HG03342 (cell line): Measurements from ENCODE around the gene SHISA6.

Experiments used
- ATAC-seq: cut with Tn5 transposase; IDR thresholded peaks from one replicate; pipeline ENCODE4 v1.9.1; 2021; ENCODE audit warnings: mild to moderate bottlenecking, moderate library complexity; ENCODE audit not compliant: unreplicated experiment

The SHISA6 gene

DNA sequence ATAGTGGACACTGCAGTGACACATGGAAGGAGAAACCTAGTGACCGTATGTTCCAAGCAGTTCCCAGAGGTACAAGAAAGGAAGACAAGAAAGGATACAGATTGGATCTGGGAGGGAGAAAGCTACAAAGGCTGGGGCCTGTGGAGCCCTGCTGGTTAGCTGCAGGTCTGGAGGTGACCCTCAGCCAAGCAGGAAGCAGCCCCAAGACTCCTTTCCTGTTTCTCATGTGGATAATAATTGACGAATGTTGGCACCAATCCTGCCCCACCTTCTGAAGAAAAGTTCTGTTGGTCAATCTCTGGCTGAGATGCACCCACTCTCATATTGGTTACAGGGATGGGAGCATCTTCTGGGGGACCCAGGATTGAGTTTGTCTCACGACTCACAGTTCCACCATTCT, 99.8 kb downstream of the SHISA6 start:
- no peak for ATAC-seq

- ATAC-seq = no peak
These were observed 101.1 kb downstream of the SHISA6 start for GRCh38 chr17:11342138-11342537.

GRCh38 chr17:11349106-11349505, 108.1 kb downstream of the SHISA6 start:
- ATAC-seq = no peak

DNA sequence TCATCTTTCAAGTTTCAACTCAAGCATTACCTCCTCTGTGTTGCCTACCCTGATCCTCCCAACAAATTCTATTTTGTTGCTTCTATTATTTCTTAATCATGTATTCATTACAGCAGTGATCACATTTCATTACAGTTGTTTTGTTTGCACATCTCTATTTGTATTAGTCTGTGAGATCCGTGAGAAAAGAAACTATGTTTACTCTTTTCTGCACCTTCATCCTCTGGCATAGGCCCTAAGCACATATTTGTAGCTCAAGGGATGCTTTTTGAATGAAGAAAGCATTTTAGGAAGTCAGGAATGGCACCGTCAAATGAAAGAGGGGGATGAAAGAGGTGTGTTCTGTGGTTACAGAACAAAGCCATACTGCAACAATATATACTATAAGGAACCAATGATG, 110.5 kb downstream of the SHISA6 start:
- no peak for ATAC-seq

DNA sequence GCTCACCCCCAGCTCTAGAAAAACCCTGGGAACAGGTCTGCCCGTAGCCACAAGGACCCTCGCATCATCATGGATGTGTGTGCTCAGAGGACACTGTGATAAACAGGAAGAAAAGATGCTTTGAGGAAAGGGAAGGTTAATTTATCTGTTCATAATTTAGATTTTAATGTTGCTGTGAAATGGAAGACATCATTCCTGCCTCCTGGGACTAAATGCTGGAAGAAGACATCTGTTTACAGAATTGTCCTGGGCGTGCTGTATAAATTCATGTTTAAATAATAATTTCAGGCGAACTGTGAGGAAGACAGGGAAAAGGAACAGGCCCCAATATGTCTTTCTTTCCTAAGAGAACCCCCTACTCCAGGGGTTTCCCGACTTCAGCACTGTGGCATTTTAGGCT, 112.6 kb downstream of the SHISA6 start:
- no peak for ATAC-seq

DNA sequence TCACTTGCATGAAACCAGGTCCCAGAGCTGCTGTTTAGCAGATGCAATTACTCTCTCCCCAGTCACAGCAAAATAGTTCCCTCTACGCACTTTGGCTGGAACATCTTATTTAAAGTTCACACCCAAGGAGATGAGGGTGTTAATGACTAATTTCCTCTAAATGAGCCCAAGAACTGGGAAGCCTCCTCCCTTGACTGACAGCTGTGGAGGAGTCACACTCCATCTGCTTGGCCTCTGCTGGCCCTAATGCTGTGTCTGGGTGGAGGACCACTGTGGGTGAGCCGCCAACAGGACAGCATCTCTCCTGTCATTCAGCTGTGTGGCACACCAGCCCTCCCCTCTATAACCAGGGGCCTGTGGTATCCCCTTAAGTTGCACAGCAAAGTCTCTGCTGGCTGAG, 115.4 kb downstream of the SHISA6 start:
- no peak for ATAC-seq

DNA sequence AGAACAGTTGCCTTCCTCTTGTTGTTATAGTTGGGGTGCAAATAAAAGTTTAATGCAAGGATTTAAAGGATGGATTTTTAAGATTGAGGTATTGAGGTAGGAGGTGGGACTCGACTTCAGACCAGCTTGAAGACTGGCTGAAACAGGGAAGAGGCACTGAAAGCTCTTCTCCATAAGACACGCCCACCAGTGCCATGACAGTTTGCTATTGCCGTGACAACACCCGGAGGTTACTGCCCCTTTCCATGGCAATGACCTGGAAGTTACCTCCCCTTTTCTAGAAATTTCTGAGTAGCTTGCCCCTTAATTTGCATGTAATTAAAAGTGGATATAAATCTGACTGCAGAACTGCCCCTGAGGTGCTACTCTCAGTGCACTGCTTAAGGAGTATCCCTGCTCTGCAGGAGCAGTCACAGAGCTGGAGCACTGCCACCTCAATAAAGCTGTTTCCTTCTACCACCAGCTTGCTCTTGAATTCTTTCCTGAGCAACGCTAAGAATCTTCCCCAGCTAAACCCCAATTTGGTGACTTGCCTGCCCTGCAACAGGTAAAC, 122.6 kb downstream of the SHISA6 start:
- ATAC-seq = no peak

- no peak for ATAC-seq
These were observed 125.3 kb downstream of the SHISA6 start for GRCh38 chr17:11366272-11366850.

DNA sequence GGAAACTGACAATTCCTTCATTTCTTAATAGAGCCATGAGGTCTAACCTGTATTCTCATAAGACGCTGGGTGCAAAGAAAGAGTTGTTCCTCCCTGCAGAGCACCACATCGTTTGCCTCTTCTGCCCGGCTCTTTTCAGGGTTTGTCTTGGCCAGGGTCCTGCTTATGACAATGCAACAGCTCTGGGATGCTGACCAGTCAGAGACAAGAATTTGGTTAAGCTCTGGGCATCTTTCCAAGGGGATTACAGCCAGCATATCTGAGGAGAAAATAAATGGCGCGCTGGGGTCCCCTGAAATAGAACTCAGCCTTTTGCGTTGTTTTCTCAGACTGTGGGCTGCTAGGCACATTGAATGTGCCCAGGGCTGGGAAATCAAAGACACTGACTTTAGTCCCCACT, 128.6 kb downstream of the SHISA6 start:
- ATAC-seq = no peak

GRCh38 chr17:11372692-11373091, 131.7 kb downstream of the SHISA6 start:
- no peak for ATAC-seq

DNA sequence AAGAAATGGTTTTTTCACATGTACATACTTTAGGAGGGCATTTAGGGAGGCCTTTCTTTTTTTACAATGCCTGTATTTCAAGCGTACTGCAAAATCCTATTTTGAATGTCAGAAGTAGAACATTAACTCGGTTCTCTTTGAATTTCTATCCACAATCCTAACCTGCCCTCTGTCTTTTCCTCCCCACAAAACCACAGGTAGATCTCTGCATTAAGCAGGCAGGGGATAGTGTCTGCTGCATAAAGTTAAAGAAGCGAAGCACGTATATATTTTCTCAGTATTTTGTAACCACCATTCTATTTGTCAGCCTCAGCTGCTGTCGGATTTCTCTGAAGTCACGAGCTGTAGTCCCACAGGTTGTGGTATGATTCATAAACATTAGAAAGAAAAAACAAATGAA, 137.5 kb downstream of the SHISA6 start:
- no peak for ATAC-seq

DNA sequence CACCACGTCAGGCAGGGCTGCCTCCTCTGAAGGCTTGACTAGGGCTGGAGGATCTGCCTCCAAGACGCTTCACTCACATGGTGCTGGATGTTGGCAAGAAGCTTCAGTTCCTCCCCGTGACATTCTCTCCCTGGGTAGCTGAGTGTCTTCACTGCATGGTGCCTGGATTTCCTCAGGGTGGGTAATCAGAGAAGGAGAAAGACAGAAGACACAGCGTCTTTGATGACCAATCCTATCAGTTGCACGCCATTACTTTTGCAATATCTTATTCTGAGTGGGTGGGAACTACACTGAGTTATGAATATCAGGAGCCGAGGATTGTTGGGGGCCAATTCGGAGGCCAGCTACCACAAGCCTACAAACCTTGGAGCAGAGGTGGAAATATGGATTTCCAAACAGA, 139.7 kb downstream of the SHISA6 start:
- no peak for ATAC-seq

- no peak for ATAC-seq
These were observed 142.1 kb downstream of the SHISA6 start for GRCh38 chr17:11383157-11383556.

DNA sequence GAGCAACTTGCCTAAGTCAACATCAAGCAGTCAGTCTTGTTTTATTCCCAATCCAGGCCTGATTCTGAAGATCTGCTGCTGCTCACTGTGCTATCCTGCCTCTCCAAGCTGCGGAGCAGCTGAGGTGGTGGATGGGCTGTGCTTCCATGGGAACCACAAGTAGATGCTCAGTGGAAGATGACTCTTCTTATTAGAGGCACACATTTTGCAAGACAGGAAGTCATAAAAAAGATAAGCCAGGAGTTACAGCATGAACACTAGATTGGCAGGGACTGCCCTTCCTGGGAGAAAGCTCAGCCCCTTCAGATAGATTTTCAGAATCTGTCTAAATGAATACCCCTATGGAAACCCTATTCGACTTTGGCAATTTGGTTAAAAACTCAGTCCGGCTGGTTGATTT, 143.1 kb downstream of the SHISA6 start:
- no peak for ATAC-seq

DNA sequence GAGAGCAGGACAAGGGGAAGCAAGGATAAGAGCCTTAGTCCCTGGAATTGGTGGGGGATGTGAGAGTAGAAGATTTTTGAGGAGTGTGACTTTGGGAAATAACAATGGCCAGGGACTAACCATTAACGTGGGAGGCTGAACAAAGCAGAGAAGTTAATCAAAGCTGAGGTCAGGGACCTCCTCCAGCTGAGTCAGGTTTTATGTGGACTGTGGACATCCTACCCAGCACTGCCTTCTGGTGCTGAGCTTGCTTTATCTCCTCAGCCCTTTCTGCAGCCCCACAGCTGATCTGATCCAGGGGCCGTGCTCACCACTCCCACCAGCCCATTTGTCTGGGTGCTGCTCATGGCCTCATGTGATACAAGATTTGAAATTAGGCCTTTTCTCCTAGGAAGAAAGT, 146.6 kb downstream of the SHISA6 start:
- no peak for ATAC-seq

DNA sequence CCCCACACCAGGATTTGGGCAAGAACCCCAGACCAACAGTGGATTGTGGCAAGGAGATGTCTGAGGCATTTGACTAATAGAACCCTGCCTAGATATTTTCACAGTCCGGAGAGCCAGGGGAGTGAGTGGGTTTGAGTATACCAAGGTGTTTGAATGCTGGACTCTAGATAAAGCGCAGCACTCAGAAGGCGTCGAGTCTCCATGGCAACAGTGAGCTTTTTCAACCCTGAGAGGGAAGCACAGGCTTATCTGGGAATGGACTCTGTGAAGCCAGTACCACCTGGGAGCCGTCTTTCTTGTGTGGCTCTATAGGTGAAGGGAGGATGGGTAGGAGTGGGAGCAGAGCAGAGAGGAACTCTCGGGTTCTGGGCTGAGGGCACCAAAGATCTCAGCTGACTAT, 147.0 kb downstream of the SHISA6 start:
- no peak for ATAC-seq

DNA sequence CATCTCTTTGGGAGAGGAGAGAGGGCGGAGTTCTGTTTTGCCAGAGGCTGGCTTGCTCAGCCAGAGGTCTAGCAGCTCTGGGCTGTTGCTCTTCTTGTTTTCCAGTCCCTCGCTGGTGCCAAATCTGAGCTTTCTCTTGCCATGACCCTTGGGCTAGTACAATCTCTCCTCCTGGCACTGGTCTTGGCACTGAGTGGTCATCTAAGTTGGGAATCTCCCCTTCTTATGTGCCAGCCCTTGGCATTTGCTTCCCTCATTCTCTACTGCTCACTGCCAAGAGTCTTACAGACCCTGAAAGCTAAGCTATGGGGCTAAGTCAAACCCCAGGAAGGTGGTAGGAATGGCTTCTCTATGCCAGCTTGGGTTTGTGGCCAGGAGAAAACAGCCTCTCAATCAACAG, 148.6 kb downstream of the SHISA6 start:
- ATAC-seq = no peak

DNA sequence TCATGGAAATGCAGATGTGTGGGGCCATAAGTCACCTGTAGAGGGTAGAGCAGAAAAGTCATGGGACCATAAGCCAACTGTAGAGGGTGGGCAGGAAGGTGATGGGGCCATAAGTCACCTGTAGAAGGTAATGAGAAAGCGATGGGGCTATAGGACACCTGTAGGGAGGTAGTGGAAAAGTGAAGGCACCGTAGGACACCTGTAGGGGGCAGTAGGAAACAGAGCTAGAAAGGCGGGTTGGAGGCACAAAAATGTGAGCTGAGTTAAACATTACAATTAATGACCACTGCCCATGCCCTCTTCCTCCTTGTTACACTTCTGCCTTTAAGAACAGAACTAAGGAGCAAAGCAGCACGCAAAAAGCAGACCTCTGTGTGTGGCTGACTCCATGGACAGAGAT, 150.1 kb downstream of the SHISA6 start:
- ATAC-seq = no peak

DNA sequence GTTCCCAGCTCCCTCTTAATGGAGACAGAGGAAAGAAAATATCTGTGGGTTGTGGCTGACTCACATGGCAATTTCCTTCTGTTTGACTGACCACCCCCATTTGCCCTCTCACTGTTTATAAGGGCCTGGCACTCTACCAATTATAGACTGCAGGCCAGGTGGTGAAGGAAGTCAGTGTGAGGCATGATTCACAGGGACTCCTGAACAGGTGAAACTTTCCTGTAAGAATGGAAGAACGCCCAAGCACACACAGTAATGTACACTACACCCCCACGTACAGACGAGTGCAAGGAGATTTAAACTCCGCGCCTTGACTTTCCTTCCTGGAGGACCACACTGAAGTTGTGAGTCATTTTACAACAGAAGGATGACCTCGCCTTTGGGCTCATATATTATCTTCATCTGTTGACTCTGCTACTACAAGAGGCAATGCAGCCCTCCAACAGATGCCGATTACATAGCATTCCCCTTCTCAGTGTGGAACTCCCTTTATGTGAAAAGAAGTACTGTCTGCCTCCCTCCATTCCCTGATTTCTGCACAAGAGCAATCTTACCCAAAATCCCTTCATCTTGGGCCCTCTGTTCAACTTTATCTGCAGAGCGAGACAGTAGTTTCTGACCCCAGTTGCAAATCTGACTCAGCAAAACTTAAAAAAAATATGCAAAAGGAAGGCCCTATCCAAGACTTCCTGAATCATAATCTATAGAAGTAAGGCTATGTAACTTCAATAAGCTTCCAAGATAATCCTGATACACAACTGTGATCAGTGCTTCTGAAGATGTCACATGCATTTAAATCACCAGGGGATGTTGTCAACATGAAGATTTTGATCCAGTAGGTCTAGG, 163.6 kb downstream of the SHISA6 start:
- ATAC-seq = no peak

DNA sequence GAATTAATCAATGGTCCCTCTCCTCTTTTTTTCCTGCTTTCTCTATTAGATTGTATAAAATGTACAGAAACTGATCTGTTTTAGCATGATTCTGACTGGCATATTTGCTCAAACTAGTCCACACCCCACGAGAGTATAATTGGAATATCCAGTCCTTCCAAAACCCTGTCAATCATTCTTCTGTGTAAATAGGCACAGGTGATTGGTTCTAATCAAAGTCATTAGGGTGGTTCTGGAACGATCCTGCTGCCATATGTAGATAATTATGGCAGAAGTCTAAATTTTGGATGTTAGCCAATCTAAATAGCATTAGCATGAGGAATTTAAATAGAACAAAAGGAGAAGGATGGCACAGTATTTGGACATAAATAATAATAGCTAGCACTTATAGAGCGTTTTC, 165.7 kb downstream of the SHISA6 start:
- no peak for ATAC-seq

DNA sequence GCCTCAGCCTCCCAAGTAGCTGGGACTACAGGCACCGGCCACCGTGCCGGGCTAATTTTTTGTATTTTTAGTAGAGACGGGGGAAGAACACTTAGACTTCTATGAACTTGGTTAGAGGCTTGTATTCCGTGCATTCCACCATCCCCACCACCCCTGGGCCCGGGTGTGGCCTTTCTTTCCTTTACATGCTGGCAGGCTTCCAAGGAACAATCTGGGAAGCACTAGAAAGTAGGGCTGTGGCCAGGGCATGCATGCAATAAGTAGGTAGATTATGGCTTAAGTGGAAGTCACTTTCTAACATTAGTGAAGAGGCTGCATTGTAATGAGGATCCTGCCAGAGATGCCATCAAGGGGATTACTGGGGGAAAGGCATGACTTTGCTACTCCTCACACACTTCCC, 171.6 kb downstream of the SHISA6 start:
- no peak for ATAC-seq

GRCh38 chr17:11418342-11418741, 177.3 kb downstream of the SHISA6 start:
- ATAC-seq = no peak
